NCI-H1092 treated with DMSO at 0.1 percent for 48 hours (cell line): ENCODE measurements around the gene GOLGA8A.
"Not testable (repeated sequence)": the region's sequence is repeated elsewhere in the genome, so short reads cannot be mapped to it uniquely, and the experiment has no call there.

Source experiments
- DNase-seq: peaks from one replicate; lab custom pipeline; 2025; lab: John Stamatoyannopoulos, UW

The GOLGA8A gene

DNA sequence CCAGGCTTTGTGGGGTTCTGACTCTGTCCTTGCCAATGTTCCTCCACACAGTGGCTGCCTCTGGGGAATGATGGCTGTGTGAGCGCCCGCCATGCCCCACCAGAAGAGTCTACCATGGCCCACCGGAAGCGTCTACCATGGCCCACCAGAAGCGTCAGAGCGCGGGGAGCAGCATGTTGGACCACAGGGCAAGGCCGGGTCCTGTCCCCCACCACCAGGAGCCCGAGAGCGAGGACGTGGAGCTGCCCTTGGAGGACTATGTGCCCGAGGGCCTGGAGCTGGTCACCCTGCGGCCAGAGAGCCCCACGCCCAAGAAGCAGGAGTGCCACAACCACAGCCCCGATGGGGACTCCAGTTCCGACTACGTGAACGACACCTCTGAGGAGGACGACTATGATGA, 28.1 kb downstream of the GOLGA8A start:
- DNase-seq, result not testable (repeated sequence)

DNA sequence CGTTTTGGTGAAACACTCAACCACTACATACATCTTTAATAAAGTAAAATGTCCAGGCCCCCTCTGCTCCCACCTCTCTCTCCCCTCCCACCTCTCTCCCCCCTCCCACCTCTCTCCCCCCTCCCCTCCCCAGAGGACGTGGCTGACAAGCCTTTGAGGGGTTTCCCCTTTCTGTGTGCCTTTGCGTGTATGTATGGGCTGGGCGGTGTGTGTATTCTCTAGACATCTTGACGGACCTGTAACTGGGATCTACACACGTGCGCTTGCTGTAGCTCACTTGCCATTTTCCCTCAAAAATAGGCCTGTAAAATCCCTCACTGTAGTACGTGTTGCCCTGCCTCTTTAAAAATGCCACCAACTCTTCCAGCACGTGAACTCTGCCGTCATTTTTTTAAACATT, 28.6 kb downstream of the GOLGA8A start:
- DNase-seq, result not testable (repeated sequence)

DNA sequence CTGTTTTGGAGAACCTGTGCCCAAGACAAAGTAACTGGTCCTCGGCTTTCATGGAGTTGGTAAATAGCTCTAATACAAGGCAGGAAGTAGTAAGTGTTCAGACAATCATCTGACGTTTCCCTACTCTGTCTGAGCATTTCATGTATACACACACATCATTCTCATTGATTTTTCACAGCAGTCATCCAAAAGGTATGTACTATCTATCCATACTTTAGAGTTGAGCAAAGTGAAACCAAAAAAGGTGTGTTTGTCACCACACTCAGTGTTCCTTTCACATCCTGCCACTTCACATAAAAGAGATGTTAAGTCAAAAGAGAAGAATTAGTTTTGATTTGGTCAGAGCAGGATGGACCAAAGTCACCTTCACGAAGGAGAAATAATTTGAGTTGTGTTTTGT, 33.7 kb downstream of the GOLGA8A start:
- DNase-seq, result not testable (repeated sequence)

DNA sequence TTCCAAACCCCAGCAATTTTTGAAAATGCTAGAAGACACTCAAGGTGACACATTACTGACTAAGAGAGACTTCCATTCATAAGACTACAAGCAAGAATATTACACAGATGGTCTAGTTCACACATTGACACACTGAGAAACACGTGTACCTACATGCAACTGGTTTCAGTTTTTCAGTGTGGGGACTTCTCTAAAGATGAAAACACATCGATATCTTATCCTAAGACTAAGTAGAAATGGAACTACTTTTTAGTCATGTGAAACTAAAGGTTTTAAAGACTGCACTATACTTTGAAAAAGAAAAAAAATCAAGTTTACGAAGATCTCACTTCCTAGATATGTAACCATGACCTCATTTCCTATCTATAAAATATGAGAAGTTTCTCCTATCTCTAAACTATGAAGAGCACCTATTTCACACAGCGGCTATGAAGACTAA, 34.4 kb downstream of the GOLGA8A start:
- not testable (repeated sequence) for DNase-seq

DNA sequence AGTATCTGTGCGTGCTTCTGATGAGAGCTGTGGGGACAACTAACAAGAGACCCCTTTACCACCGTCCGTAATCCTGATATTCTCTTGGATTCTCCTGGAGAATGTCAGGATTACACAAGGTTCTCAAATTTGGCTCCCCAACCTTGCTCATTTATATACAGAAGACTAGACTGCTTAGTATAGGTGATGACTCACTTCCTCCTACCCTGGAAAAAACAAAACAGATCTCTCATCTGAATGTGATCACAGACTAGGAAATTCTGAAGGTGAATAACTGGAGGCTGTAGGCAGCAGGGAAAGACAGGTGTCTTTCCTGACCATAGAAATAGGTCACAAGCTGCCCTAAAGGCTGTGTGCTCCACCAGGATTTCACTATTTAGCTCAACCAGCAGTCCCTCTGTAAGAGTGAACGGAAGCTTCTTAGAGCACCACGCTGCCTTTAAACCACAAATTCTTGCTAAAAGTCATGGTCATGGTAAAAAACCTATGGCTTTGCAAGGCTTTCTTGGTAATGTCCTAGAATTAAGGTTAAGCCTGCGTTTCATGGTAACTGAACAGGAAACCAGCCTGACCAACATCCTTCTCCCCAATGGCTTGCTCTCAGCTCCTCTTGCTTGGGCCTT, 39.9 kb downstream of the GOLGA8A start:
- DNase-seq, result not testable (repeated sequence)

DNA sequence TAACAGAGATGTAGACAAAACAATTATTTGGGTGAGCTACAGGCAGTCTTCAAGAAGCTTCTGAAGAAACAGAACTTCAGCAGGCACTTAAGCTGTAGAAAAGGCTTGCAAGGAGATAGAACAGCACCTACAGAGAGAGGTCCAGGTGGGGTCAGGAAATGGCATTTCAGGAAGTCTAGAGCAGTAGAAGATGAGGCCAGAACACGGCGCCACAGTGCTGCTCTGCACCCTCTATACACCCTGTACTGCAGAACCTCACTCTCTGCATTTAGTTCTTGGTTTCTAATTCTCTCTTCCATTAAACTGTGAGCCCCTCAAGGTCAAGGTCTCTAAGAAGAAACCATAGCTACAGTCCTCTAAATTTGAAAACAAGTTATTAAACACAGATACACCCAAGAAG, 44.6 kb downstream of the GOLGA8A start:
- DNase-seq, result not testable (repeated sequence)

DNA sequence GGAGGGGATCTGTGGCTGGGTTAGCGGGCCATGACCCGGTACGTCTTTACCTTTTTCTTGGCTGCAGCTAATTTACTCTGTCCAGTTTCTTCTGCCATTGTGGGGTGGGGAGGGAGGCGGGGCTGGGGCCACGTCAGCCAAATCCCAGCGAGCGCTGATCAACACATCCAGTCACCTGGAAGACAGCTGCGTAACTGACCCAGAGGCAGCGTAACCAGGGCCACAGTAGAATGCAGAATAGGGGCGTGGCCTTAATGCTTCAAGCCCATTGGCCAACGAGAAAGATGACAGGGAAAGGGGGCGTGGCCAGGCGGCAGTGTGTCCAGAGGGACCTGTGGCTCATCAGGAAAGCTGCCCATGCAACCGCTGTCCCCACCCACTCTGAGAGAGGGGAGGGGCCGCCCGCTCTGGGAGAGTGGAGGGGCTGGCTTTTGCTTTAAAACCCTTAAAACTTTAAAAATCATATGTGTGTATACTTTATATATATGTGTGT, 48.0 kb downstream of the GOLGA8A start:
- not testable (repeated sequence) for DNase-seq
